Peyer's patch (tissue), 4 donors: Measurements from ENCODE around the gene SEMA5A. TPM values are rescaled to one million over a fixed set of nuclear protein-coding genes. Genes with fewer than 3 reads are reported as not detected.

Experiments
- DNase-seq, 3 donors: peaks; one replicate each; pipeline ENCODE4 v3.0.0-alpha.2; 2017 to 2019
- H3K27ac ChIP-seq, 4 donors: fragments of 200-600 bp; sonication (generic); one replicate each; pipeline ENCODE4 v1.5.1; 2016 to 2019
- H3K27me3 ChIP-seq, 2 donors: fragments of 200-600 bp; sonication (generic); one replicate each; pipeline ENCODE4 v1.5.1; 2019
- H3K36me3 ChIP-seq, 3 donors: fragments of 200-600 bp; sonication (generic); one replicate each; pipeline ENCODE4 v1.5.1; 2016 to 2019
- H3K4me1 ChIP-seq, 4 donors: fragments of 200-600 bp; sonication (generic); one replicate each; pipeline ENCODE4 v1.5.1; 2016 to 2019
- H3K4me3 ChIP-seq, 4 donors: fragments of 200-600 bp; sonication (generic); 1 replicate in 3 of 4; 2 replicates in 1 of 4; pipeline ENCODE4 v1.5.1; 2016 to 2019; ENCODE audit warnings: mild to moderate bottlenecking in 1 of 4
- H3K9me3 ChIP-seq, 4 donors: fragments of 200-600 bp; sonication (generic); one replicate each; pipeline ENCODE4 v1.5.1; 2016 to 2019; ENCODE audit warnings: mild to moderate bottlenecking in 1 of 4
- POLR2A ChIP-seq, 2 donors: fragments of 450-650 bp; IDR thresholded peaks; one replicate each; pipeline ENCODE4 v1.5.1; 2017; ENCODE audit warnings: antibody characterized with exemption in 2 of 2, mild to moderate bottlenecking in 2 of 2, moderate library complexity in 2 of 2
- total RNA-seq, 4 donors: library from RNA; depleted of rRNA; stranded (reverse); fragments of >200 nt; gene quantifications; one replicate each; pipeline ENCODE4 v1.1.0, GENCODE V29; 2016
- TF ChIP-seq, protein P1 (sequence below), 6 experiments: fragments of 450-650 bp in 4 of 6; fragments of 200-600 bp in 2 of 6; sonication (generic) in 1 of 6; IDR thresholded peaks; one replicate each; pipeline ENCODE4 v1.5.1; 2017 to 2019; ENCODE audit warnings: antibody characterized with exemption in 6 of 6, mild to moderate bottlenecking in 3 of 6, moderate library complexity in 1 of 6

Gene SEMA5A
- total RNA-seq, 4 donors from 2014 or later, result 11.6 to 22.5 (median 18.2) TPM

DNA sequence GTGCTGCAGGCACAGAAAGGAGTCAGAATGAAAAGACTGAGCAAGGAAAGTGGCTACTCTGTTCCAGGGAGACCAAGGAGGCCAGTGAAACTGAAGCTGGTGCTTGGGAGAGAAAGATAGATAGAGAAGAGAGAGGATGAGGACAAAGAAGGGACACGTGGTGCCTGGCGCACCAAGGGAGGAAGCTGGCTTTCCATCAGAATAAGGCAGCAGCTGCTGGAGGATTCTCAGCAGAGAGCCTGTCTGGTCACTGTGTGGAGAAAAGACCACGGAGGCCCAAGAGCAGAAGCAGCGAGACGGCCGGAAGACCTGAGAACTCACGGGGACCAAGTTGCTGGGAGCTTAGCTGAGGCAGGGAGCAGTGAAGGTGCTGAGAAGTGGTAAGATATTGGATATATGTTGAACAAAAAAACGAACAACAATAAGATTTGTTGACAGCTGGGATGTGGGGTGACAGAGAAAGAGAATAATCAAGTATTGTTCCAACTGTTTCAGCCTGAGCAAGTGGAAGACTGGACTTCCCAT, 116.1 kb downstream of the SEMA5A start:
- Histone ChIP-seq H3K4me1 (peaks cover 0 to 8% (median 0%) of the 10 kb centered on the region in 4 donors), H3K9me3 (no peaks in the 10 kb centered on the region), H3K4me3 (no peak overlapping the region), H3K27ac (no peak overlapping the region), H3K27me3 (no peaks in the 10 kb centered on the region), H3K36me3 (no peaks in the 10 kb centered on the region)
- TF ChIP-seq POLR2A (IDR thresholded peaks at IDR 0.05), result no peak
- TF ChIP-seq, protein P1, sequence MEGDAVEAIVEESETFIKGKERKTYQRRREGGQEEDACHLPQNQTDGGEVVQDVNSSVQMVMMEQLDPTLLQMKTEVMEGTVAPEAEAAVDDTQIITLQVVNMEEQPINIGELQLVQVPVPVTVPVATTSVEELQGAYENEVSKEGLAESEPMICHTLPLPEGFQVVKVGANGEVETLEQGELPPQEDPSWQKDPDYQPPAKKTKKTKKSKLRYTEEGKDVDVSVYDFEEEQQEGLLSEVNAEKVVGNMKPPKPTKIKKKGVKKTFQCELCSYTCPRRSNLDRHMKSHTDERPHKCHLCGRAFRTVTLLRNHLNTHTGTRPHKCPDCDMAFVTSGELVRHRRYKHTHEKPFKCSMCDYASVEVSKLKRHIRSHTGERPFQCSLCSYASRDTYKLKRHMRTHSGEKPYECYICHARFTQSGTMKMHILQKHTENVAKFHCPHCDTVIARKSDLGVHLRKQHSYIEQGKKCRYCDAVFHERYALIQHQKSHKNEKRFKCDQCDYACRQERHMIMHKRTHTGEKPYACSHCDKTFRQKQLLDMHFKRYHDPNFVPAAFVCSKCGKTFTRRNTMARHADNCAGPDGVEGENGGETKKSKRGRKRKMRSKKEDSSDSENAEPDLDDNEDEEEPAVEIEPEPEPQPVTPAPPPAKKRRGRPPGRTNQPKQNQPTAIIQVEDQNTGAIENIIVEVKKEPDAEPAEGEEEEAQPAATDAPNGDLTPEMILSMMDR (IDR thresholded peaks at IDR 0.05), result no peak
- DNase-seq, result no peak

DNA sequence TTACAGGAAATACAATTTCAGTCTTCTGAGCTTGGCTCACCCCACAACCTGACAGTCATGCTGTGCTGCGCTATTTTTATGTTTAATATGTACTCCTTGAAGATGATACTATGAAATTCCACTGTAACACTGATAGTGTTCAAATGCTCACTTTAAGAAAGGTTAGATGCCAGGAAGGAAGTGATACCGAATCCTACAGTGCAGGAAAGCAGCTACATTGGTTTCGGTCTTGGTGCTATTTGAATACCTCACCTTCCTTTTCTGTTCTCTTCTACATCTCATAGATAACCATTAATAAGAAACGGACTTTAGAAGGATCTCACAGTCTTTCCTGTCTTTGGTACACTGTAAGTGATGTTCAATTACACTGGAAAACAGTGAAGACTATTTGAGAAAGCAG, 117.6 kb downstream of the SEMA5A start:
- H3K9me3 ChIP-seq, result no peaks in the 10 kb centered on the region
- TF ChIP-seq POLR2A (IDR thresholded peaks at IDR 0.05), result no peak
- TF ChIP-seq, protein P1 (IDR thresholded peaks at IDR 0.05), result no peak
- no peak for DNase-seq

DNA sequence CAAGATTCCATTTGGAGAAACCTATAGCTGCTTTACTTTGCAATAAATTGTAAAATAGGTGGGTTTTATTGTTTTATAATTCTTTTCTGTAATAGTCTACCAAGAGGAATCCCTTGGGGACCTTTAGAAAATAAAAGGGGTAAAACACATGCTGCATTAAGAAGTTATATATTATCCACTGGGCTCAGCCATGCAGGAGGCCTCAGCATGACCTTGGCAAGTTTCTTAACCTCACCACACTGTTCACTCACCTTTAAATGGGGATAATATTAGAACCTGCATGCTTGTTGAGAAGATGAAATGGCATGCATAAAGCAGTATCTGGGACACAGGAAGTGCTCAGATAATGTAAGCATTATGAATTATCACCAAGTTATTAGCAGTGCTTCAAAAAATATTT, 120.2 kb downstream of the SEMA5A start:
- no peaks in the 10 kb centered on the region for H3K27me3 ChIP-seq
- TF ChIP-seq, protein P1 (IDR thresholded peaks at IDR 0.05), result no peak
- no peak for TF ChIP-seq POLR2A (IDR thresholded peaks at IDR 0.05)
- no peak overlapping the region for H3K4me3 ChIP-seq

More for the DNA sequence above, 117.6 kb downstream of the SEMA5A start:
- Histone ChIP-seq H3K4me3 (no peak overlapping the region), H3K36me3 (no peaks in the 10 kb centered on the region), H3K4me1 (peaks cover 0 to 8% (median 0%) of the 10 kb centered on the region in 4 donors), H3K27me3 (no peaks in the 10 kb centered on the region), H3K27ac (no peak overlapping the region)

DNA sequence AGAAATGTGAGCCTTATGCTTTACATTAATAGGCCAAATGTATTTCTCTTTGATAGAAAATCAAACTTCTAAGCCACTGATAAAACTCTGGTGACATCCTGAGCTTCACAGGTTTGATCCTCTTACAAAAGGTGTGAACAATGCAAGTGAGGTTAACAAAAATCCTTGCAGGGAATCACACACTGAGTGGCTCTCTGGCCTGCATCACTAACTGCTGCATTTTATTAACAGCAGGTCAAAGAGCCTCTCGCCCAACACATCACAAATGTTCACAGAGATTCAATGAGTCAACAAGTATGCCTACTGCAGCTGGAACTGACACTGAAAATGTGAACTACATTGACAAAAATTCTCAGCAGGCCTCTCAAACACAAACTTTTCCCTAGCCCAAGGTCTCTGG, 122.3 kb downstream of the SEMA5A start:
- Histone ChIP-seq H3K27ac (no peak overlapping the region), H3K9me3 (peaks cover 0 to 4% (median 0%) of the 10 kb centered on the region in 4 donors), H3K36me3 (no peaks in the 10 kb centered on the region), H3K4me3 (no peak overlapping the region), H3K27me3 (no peaks in the 10 kb centered on the region), H3K4me1 (no peaks in the 10 kb centered on the region)
- no peak for TF ChIP-seq POLR2A (IDR thresholded peaks at IDR 0.05)
- TF ChIP-seq, protein P1 (IDR thresholded peaks at IDR 0.05), result no peak
- DNase-seq, result no peak

More for the DNA sequence above, 120.2 kb downstream of the SEMA5A start:
- no peak for DNase-seq
- no peaks in the 10 kb centered on the region for H3K36me3 ChIP-seq
- H3K9me3 ChIP-seq, result no peaks in the 10 kb centered on the region
- H3K4me1 ChIP-seq, result no peaks in the 10 kb centered on the region
- H3K27ac ChIP-seq, result no peak overlapping the region

DNA sequence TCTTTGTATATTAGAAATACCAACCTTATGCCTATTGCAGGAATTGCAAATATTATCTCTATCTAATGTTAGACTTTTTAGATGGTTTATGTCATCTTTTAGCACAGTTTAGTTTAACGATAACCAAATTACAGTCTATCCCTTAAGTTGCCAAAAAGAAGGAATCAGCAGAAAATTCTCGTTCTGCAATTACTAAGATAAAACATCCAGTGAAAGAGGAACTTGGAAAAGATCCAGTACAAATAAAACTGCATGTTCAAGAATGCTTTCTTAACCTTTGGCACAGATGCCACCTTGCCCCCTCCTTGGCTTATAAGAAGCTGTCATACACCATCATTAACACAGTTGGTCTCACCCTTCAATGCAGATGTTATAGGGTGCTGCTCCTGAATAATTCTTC, 124.0 kb downstream of the SEMA5A start:
- H3K4me3 ChIP-seq, result no peak overlapping the region
- H3K27ac ChIP-seq, result no peak overlapping the region
- H3K9me3 ChIP-seq, result peaks cover 0 to 4% (median 0%) of the 10 kb centered on the region in 4 donors
- no peaks in the 10 kb centered on the region for H3K4me1 ChIP-seq
- no peaks in the 10 kb centered on the region for H3K36me3 ChIP-seq
- DNase-seq, result no peak
- H3K27me3 ChIP-seq, result no peaks in the 10 kb centered on the region
- TF ChIP-seq POLR2A (IDR thresholded peaks at IDR 0.05), result no peak
- TF ChIP-seq, protein P1 (IDR thresholded peaks at IDR 0.05), result no peak

DNA sequence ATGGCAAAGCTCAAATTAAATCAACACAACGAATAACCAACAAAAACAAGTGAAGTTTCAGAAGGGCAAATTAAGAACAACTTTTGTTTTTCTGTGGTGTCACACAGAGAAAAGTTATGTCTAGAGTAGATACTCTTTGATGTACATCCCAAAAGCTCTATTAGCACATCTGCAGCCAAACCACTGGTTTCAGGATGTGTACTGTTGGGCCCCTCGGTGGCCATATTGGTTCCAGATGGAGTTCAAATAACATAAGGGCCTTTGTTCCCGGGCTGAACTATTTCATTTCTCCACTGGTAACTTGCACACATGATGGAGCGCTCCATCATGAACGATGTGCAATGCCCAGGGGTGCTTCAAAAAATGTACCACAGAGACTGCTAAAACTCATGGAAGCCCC, 126.1 kb downstream of the SEMA5A start:
- Histone ChIP-seq H3K27me3 (no peaks in the 10 kb centered on the region), H3K27ac (no peak overlapping the region), H3K4me3 (no peak overlapping the region), H3K9me3 (peaks cover 0 to 4% (median 0%) of the 10 kb centered on the region in 4 donors), H3K4me1 (no peaks in the 10 kb centered on the region), H3K36me3 (no peaks in the 10 kb centered on the region)
- TF ChIP-seq, protein P1 (IDR thresholded peaks at IDR 0.05), result no peak
- no peak for TF ChIP-seq POLR2A (IDR thresholded peaks at IDR 0.05)
- no peak for DNase-seq
